Retina (tissue), 1 donor: ENCODE data around the gene ACLY.
A peak's percentile ranks its signal among the peaks of the same experiment; 100 is the strongest.
"Not testable (repeated sequence)": the region's sequence is repeated elsewhere in the genome, so short reads cannot be mapped to it uniquely, and the experiment has no call there.

Experiments
- DNase-seq: peaks from one replicate; pipeline ENCODE4 v3.0.0-alpha.2; 2016

Gene ACLY

GRCh38 chr17:41939044-41939692 lies 20.4 kb upstream of the ACLY start:
- no peak for DNase-seq

- DNase-seq, result no peak
Observed at GRCh38 chr17:41937970-41938954, 19.5 kb upstream of the ACLY start.

- no peak for DNase-seq
Observed at GRCh38 chr17:41935641-41936040, 16.9 kb upstream of the ACLY start.

- DNase-seq, result no peak
Observed at GRCh38 chr17:41932816-41933389, 14.2 kb upstream of the ACLY start.

- not testable (repeated sequence) for DNase-seq
Observed at GRCh38 chr17:41931715-41932114, 13.0 kb upstream of the ACLY start.

- DNase-seq, result not testable (repeated sequence)
Observed at GRCh38 chr17:41930833-41931156, 12.0 kb upstream of the ACLY start.

- peak; percentile 94 for DNase-seq
Observed at GRCh38 chr17:41930009-41930832, 11.5 kb upstream of the ACLY start, which contains the start of gene ODAD4. ODAD4 (plus strand) TSS chr17:41930617; CDS start chr17:41930724, 107 bp downstream.

GRCh38 chr17:41928693-41929251 lies 10.0 kb upstream of the ACLY start:
- no peak for DNase-seq

- DNase-seq, result no peak
Observed at GRCh38 chr17:41925991-41926590, 7.3 kb upstream of the ACLY start.

- DNase-seq, result no peak
Observed at GRCh38 chr17:41920580-41920955, 1.8 kb upstream of the ACLY start.

GRCh38 chr17:41919840-41920579 lies 1.3 kb upstream of the ACLY start:
- no peak for DNase-seq

GRCh38 chr17:41919165-41919817 lies 540 bp upstream of the ACLY start:
- DNase-seq, result no peak

GRCh38 chr17:41917679-41918313 lies 955 bp downstream of the ACLY start:
- peak; percentile 73 for DNase-seq

GRCh38 chr17:41917192-41917591 lies 1.6 kb downstream of the ACLY start:
- DNase-seq, result no peak

GRCh38 chr17:41915566-41915965 lies 3.2 kb downstream of the ACLY start:
- no peak for DNase-seq

- no peak for DNase-seq
Observed at GRCh38 chr17:41915020-41915419, 3.7 kb downstream of the ACLY start.

GRCh38 chr17:41914358-41914766 lies 4.4 kb downstream of the ACLY start:
- no peak for DNase-seq

- DNase-seq, result no peak
Observed at GRCh38 chr17:41913798-41914197, 5.0 kb downstream of the ACLY start.

- DNase-seq, result no peak
Observed at GRCh38 chr17:41912925-41913324, 5.8 kb downstream of the ACLY start.

- no peak for DNase-seq
Observed at GRCh38 chr17:41910701-41911391, 7.9 kb downstream of the ACLY start.
